ENCODE measurements around the gene TNS3.

Gene TNS3

DNA sequence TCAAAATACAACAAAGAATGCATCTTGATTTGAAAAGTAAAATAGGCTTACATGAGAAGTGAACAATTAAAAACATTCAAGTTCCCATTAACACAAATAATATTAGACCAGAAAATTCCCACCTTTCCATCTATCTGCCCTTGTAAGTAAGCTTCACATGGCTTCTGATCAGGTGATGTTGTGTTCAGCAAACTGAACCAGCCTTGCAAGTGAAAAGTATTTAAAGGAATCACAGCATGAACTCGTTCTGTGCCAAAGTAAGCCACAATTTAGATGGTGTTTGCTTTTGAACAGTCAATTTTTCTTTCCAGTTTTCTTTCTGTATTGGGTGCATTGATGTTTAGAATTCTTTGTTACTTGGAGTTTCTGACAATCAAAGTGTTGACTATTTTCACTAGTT is 347.9 kb downstream of the TNS3 start:
- no peak for DNase-seq

DNA sequence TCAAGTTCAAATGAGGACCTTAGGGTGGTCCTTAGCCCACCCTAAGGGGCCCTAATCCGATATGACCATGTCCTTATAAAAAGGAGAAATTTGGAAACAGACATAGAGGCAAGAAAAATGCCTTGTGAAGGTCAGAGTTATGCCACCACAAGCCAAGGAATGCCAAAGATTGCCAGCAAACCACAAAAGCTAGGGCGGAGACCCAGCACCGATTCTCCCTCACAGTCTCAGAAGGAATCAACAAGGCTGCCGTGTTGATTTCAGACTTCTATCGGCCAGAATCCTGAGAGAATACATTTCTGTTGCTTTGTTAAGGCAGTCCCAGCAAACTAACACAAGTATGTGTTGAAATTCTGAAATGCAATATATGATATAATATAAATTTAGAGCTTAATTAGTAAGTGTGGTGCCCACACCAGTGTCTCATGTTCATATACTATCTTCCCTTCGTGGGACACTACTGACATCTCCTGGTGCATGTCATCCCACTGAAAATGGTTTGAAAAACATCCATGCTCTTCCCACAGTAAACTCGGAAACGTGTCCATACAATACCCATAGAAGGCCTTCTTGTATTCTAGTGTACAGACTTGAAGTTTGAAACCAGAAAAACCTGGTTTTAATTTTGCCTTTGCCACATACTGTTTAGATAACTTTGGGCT is 349.0 kb downstream of the TNS3 start:
- no peak for DNase-seq

DNA sequence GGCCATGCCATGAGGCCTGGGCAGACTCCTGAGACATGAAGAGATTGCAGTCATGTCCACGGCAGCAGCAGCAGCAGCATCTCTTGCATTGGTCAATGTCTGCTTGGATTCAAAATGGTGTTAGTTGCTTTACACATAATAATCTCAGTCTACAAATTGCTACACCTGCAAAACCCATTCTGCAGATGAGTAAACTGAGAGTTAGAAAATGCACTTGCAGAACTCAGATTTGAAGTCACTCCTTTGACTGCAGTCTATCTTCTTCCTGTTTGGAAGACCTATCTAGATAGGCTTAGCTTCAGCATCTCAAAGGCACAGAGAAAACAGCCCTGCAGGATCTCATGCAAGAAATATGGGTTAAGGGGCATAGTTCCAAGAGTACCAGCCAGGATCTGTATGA is 350.3 kb downstream of the TNS3 start:
- DNase-seq = no peak

DNA sequence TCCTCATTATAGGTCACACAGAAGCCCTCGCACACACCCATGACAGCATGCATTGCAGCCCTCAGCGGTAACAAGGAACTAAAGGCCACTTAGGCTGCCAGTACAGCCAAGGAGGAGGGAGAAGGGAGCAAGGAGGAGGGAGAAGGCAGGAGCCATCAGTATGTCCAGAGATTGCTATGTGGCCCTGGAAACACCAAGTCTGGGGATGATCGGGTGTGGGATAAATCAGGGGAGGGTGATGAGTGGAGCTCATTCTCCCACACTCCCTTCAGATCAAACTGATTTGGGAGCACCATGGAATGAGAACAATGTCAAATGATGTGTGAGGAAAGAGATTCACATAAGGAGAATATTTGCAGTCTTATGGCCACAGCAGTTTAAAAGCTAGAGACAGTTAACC is 350.9 kb downstream of the TNS3 start:
- no peak for DNase-seq

DNA sequence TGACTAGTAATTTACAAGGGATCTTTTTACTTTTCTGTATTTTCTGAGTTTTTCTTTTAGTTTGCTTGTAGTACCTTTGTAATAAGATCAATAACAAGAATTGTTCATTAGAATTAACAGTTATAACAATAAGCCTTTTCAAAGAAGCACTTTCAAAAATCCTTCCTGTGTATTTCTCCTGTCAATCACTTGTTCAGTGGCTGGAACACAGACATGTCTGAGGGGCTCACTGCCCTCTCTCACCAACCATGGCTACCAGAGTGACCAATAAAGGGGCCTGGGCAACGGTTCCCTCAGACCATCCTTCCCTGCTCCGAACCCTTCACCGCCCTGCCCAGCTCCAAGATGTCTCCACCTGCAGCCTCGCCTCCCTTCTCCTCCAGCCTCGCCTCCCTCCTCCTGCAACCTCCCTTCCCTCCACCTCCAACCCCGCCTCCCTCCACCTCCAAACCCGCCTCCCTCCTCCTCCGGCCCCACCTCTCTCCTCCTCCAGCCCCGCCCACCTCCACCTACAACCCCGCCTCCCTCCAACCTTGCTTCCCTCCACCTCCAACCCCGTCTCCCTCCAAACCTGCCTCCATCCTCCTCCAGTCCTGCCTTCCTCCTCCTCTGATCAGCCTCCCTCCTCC is 353.4 kb downstream of the TNS3 start:
- DNase-seq = no peak

DNA sequence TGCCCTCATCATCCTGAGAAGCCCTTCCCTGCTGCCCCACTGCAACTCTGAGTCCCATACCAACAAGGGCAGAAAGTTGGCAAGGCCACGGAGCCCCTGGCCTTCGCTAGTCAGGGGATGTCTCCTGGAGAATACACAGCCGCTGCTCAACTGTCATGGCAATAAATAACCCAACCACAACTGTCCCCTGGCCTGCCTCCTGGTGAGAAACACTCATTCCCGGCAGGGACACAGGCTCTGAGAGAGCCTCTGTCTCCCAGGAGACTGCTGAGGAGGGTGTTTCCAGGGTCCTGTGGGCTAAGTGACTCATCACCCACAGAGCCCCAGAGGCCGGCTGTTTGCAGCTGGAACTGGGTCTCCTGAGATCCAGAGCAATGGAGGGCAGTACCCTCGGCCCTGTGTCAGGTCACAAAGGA is 354.1 kb downstream of the TNS3 start:
- DNase-seq = no peak

DNA sequence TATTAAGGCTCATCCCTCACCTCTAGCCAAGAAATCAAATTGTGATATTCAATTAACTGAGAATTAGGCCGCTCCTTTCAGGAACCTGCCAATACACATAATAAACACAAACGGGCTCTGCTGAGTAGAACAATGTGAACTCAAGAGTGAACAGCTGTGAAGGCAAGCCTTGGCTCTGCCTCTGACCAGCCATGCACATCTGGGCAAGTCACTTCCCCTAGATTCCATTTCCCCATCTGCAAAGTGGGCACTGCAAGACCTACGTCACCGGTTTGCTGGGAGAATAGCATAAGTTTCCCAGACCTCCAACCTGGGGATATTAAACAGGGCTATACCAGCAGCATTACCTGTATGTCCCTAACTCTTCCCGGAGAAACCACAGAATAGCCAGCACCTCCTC is 355.2 kb downstream of the TNS3 start:
- DNase-seq = no peak

DNA sequence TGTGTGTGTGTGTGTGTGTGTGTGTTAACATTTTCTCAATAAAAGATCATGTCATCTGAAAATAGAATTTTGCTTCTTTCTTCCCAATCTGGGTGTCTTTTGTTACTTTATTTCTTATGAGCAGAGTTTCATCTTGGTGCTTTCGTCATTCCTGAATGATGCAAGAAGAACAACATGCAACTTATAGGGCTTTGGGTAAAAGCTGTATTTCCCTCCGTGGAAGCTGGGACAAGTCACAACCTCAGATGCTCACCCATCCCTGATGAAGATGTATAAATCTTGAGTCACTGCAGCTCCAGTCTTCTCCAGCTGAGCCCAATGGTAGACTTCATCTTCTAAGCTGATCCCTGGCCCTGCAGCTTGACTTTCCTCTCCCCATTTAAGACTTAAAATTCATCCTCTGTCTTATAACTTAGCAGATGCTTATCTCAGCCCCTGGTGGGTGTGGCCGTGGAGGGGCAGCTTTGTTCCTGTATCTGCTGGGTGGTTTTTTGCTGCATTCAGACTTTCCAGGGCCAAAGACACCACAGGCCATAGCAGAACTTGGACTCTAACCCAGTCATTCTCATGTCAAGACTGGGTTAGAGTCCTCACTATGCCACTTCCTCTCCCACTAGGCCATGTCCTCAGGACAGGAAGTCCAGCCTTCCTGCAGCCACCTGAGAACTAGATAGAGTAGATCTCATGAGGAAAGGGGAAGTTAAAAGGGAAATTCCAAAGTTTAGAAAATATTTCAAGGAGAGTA is 356.4 kb downstream of the TNS3 start:
- no peak for DNase-seq
